Stimulated activated CD4-positive, alpha-beta T cell treated with anti-CD3 and anti-CD28 coated beads, Interleukin-4, amount 100 ng/mL, for 1 hour (primary cell): Measurements from ENCODE around the gene FOXA2.
"Not testable (repeated sequence)": the region's sequence is repeated elsewhere in the genome, so short reads cannot be mapped to it uniquely, and the experiment has no call there.

Source experiments
- DNase-seq: peaks from one replicate; pipeline ENCODE4 v3.0.0-alpha.2; 2020

The FOXA2 gene

DNA sequence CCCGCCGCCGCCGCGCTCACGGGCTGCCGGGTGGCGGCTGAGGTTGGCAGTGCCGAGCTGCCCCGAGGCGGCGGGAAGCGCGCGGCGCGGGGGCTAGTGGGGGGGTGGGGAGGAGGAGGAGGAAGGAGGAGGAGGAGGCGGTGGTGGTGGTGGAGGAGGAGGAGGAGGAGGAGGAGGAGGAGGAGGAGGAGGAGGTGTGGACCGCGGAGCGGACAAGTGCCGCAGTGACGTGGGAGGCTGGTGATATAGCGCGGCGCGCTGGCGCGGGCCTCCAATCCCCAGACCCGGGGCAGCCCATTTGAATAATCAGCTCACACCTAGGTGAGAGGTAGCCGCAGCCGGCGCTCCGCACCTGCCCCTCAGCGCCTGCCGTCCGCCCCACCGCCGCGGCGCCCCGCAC lies at the start of gene FOXA2:
FOXA2 (minus strand) TSS at position 51 of the 400 bp plus-strand sequence. CDS start 294 bp downstream, outside the sequence.
- DNase-seq = no peak

DNA sequence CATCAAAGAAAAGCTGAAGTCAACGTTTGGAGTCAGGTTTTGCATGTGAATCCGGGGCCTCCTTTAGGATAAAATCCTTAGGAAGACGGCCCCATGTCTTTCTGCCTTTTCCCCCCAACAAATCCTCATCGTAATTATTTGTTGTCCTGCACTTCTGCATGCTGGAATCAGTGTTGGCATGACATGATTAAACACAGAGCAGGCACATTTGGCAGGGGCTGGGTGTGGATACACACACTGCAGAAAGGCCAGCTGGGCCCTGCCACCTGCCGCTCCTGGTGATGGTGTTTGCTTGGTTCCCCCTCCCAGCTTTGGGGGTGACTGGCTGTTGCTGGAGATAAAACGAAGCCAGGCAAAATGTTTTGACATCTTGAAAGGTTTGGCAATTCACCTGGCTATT lies 46.3 kb upstream of the FOXA2 start:
- DNase-seq = no peak

DNA sequence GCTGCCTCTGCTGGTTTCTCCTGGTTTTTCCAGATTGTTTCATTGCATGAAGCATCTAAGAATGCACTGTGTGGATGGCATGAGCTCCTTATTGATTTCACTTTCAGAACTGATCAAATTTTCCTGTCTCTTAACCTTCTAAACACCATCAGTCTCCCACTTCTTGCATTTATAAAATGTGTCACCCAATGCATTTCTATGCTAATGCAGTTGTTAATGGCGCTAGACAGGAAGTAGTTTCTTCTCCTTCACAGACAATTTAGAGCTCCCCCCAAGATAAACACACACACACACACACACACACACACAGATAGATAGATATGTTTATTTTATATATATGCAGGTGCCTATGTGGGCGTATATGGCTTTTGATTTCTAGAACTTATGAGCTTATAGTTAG lies 45.6 kb upstream of the FOXA2 start:
- DNase-seq = no peak

DNA sequence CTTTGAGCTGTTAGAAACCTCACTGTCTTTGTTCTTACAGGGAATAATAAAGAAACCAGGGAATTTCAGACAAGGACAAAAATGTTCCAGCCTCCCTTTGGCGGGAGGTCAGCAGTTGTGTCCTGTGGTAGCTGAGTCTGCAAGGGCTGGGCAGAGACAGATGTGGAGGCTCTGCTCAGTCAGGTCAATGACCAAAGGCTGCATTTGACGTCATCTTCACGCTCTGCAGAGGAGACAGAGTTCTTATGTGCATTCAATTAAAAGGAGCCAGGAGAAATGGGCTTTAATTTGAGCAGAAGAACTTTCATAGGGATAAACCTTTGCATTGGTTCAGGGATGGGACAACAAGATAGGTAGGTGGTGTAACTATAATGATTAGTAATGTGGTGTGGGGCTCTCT lies 45.1 kb upstream of the FOXA2 start:
- DNase-seq = no peak

DNA sequence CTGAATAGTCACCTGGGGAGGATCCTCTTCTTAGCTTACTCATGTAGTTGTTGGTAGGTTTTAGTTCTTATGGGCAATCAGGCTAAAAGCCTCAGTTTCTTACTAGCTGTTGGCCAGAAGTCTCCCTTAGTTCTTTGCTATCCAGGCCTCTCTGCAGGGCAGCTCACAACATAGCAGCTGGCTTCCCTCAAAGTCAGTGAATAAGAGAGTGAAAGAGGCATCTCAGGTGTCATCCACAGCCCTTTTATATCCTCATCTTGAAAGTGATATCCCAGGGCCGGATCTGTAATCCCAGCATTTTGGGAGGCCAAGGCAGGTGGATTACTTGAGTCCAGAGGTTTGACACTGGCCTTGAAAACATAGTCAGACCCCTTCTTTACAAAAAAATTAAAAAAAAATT lies 42.1 kb upstream of the FOXA2 start:
- no peak for DNase-seq

DNA sequence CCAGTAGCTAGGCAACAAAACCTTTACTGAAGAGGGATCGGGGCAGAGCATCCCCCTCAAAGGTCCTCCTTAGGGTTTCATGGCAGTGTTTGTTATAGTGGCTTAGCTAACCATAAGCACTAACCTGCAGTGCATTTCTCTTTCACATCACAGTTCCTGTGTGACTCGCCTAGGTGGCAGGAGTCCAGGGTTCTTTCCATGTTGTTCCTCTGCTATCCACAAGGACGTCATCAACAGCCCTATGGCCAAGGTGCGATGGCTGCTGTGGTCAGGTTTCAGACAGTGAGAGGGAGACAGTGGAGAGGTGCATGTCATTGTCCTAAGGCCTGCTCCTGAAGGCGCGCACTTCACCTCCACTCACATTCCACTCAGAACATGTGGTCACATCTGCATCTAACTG lies 38.8 kb upstream of the FOXA2 start:
- DNase-seq = no peak

DNA sequence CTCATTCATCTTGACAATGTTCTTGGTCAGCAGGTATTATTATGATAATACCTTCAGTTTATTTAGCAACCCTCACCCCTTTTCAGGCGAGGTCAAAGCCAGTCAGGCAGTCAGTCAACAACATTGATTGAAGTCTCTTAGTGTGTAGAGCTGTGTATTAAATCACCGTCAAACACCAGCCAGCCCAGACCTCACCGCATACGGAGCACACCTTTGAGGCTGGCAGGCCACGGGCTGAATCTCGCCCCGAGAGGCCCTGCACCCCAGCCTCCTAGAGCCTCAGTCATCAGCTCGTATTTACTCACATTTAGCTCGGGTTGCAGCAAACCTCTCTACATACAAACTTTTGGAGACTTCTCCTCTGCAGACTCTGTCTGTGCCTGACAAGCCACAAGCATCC lies 36.0 kb upstream of the FOXA2 start:
- DNase-seq = no peak

DNA sequence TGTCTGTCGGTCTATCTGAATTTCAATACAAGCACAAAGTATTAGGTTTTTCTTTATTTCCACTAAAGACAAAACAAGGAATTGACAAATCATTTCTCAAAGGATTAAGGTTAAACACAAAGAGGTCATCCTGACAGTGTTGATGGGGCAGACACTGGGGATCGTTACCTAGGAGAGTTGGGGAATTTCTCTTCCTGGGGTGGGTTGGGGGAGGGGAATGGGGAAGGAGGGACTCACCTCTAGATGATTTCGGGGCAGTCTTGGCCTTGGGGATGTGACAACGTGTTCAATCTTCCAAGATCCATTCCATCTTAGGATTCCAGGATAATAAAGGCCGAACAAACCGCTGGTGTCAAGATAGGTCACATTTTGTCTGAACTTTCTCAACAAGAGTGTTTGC lies 35.4 kb upstream of the FOXA2 start:
- DNase-seq = no peak

DNA sequence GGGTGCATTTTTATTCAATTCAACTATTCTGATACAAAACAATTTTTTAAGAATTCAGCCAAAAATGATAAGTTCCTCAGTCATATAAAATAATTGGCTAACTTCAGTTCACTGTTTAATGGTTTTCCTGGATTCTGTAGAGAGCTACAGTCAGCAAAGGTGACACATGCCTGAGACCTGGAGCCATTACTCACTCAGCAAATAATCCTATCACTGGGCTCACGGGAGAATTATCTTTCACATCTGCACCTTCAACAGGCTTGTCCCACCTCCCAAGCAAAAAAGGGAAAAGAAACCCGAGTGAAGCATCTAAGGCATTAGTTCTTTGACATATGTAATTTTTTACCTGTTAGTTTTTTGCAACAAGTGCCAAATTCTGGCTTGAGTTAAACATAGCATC lies 34.9 kb upstream of the FOXA2 start:
- DNase-seq = no peak

DNA sequence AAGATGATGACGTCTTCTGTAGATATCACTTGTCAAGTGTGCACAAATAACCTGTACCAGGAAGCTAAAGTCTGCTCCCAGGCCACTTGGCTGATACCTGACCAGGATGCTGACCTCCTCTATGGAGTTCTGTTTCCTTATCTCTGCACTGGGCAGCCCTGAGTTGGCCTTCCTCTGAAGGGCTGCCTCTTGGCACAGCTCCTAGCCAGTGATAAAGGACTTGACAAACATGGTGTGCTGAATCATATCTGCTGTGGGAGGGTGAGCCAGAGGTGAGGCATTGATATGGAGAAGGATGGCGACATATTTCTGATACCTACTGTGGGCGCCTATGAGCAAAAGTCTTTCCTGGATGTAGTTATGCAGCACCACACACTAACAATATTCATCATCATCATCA lies 32.8 kb upstream of the FOXA2 start:
- no peak for DNase-seq

DNA sequence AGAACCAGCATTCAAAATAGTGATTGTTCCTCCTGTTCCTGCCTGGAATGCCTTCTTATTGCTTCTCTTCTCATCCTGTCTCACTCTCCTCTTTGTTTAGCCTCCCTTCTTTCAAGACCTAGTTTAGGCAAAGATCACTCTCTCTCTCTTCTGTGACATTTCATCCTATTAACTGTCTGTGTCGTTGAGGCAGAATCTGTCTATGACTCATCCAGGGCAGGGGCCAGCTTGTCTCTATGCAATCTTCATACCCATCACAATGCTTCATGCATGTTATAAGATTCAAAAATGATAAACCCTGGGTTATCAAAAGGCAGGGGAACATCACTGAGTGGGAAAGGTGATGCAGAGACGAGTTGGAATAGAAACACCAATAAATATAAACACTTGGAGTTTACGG lies 32.2 kb upstream of the FOXA2 start:
- DNase-seq = no peak

DNA sequence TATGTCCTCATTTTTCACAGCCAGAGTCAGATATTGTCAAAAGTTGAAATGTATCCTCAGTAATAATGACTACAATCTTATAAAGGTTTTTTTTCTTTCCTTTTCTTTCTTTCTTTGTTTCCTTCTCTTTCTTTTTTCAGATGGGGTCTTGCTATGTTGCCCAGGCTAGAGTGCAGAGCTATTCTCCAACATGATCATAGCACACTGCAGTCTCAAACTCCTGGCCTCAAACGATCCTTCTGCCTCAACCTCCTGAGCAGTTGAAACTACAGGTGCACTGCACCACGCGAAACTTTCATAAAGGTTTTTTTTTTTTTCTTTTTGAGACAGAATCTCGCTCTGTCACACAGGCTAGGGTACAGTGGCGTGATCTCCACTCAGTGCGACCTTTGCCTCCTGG lies 31.1 kb upstream of the FOXA2 start:
- no peak for DNase-seq

DNA sequence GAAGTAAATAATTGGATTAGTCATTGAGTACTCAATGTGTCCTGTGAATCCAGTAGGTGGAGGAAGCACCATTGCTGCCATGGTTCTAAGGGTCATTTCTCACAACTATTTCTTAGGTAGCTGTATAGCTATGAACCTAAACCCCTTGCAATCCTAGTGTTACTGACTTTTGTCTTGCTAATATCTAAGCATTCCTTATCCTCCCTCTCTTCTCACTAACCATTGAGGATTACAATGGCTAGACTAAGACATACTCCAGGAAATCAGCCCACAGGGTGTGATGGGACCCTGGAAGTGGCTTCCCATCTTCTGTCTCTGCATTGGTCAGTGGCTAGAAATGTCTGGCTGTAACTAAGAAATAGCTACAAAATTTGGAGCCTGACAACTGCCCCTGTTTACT lies 27.3 kb upstream of the FOXA2 start:
- no peak for DNase-seq

DNA sequence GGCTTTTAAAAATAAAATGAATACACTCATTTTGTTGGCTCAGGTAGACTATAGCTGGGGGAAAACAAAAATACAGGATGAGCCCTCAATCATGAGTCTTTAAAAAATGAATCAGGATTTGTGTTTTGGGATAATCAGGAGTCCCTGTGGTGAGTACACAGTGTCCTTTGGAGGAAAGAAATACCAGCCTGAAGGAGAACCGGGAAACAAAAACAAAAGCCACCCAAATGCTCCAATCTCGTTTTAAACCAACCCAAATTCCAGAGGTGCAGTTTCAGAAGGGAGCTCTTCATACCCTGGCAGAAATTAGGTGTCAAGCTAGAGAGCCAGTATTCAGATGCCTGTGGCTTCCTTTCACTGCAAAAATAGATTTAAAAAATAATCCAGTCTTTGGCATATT lies 23.3 kb upstream of the FOXA2 start:
- no peak for DNase-seq

DNA sequence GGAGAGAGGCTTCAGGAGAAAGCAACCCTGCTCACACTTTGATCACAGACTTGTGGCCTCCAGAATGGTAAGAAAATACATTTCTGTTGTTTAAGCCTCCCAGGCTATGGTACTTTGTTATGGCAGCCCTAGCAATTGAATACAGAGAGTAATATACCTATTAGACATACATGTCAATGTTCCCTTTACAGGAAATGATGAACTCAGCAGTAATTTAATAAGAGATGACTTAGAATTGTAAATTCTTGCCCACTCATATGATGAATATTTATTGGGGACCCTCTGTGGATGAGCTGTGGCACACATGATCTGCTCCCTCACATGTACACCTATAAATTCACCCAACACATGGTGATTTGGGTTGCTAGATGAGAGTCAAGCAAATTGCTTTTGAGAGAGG lies 20.4 kb upstream of the FOXA2 start:
- no peak for DNase-seq

DNA sequence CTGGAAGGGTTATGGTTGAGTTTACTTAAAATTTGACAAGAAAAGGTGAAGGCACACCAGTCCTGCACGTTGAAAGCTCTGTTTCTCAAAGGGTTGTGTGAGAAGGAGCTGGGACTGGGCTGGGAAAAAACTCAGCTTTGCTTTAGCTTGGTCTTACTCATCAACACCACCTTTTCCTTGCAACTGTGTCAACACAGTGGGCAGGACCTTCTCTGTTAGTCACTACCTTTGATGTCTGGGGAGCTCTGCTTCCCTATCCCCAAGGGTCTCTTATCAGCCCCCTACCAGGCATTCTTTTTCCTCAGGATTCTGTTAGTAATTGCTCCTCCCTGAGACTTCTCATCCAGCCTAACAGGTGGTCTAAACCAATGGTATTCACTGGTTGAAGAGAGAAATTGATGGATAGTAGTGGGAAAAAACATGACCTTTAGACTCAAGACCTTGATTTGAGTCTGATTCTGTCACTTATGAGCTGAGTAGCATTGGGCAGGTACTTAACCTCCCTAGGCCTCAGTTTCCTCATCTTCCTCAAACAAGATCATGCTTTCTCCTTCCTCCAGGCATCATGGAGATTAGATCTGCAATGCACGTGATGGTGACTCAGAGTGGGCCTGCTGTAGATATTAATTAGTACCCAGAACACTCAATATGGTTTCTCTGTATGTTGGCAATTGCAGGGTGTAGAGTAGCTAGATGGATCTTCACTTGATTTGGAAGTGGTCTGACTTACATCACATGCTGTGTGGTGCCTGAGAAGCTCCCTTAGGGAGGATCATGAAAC lies 17.2 kb upstream of the FOXA2 start:
- no peak for DNase-seq

DNA sequence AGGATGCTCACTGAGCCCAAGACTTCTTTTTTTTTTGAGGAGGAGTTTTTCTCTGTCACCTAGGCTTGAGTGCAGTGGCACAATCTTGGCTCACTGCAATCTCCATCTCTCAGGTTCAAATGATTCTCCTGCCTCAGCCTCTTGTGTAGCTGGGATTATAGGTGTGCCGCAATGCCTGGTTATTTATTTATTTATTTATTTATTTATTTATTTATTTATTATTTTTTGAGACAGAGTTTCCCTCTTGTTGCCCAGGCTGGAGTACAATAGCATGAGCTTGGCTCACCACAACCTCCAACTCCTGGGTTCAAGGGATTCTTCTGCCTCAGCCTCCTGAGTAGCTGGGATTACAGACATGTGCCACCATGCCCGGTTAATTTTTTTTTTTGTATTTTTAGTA lies 14.9 kb upstream of the FOXA2 start:
- DNase-seq = not testable (repeated sequence)

DNA sequence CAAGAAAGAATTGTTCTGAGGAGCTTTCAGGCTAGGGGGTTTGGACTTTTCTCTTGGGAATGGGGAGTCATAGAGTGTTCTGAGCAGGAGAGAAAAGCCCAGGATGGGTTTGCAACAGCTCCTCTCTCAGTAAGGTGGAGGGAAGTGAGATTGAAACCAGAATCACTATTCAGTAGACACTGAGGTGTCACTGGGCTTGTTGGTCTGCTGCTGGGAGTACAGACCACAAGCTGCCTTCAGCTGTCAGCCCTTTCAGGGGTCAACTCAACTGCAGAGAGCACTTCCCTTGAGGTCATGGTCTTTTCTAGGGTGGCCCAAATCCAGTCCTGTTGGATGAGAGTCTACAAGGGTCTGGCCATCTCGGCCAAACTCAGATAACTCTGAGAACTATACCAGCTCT lies 12.9 kb upstream of the FOXA2 start:
- DNase-seq = no peak

DNA sequence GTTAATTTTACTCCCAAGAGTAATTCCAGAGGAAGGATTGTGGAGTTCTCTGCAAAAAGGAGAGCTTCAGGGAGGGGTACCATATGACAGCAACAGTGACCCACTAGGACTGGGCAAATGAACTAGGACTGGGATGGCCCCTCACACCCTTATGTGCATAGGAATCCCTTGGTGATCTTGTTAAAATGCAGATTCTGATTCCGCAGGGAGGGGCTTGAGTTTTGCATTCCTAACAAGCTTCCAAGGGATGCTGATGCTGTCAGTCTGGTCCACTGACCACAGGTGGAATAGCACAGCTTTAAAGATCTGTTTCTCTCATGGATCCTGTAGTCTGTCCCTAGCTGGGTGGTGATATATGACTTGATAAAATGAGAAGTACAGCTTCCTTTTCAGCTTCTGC lies 6.3 kb upstream of the FOXA2 start:
- no peak for DNase-seq

DNA sequence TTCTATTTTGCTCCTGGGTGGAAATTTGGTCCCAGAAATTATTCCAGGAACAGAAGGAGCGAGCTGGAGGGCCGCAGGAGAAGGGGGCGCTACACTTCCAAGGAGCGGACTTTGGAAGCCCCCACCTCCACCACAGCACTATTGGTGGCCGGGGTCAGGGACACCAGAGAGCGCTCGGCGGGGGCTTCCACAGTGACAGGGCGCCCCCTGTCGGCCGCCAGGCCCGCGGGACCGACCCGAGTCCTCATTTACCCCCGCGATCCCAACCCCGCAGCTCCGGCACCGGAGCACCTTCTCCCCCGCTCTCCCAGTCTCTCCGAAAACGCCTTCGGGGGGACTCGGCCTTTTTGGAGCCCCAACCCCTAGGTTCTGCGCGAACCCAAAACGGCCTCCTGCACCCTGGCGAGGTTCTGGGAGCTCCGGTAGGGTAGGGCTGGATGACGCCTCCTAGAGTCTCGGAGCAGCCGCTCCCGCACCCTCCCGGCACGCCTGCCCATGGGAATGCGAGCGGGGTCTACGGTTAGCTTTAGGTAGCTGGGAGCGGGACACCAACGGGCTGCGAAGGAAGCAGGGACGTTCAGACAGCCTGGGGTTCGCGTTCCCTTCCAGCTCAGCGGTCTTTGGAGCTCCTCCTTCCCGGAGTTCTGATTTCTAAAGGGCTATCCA lies 2.4 kb upstream of the FOXA2 start:
- no peak for DNase-seq

DNA sequence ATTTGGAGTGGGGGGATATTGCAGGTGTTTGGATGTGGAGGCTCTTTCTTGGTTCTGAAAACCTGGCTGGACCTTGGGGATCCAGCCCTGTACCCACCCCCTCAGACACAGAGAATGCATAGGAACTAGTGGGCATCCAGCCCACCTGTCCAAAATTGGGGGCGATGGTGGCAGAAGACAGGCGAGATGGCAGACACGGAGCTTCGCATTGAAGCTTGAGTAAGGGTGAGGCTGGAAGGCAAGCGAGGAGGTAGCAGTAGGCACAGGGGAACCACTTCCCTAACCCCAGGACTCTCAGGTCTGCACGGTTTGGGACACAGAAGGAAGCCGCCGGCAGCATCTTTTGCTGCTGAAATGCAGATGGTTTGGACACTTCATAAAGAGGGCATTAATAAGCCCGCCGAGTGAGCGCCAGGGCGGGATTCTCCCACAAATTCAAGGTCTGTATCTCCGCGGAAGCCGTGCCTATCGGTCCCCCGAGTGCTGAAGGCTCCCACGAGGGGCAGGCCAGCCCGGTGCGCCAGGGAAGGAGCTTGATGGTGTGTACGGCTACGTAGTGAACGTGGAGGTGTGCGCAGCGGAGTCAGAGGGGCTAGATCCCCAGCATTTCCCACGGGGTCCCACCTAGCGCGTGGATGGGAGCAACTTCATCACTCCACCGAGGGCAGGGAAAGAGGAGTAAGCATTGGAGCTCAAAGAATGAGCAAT lies 1.6 kb upstream of the FOXA2 start:
- no peak for DNase-seq

DNA sequence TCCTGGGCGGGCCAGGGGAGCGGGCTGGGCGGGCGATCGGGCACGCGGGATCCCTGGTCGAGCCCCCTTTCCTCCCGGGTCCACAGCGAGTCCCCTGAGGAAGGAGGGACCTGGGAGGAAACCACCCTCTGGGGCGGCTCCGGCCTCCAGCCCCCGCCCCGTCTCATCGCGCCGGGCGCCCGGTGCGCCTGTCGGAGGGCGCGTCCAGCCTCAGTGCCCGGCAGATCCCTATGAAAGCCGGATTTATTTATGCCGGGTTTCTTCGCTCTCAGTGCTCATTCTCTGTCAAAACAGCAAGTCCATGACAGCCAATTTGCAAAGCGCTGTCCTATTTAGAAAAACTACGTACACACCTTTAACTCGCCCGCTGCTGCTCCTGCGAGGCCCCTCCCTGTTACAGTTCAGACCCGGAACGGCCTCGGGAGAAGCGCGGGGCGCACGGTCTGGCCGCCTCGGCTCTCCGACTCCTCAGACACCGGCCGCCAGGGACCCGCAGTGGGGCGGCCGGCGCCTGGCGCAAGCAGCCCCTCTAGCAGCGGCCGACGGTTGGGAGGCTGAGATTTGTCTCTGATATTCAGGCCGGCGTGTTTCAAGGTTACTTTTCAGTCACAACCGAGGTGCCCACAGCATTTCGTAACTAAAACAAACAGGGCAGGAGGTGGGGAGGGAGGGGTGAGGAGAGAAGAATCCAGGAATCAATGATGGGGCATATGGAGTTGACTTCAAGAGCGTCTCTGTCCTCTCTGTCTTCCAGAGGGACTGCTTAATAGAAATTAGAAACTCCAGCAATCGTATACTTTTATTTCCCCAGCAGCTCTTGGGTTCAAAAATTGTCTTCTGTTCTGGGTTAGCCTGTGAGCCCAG lies 782 bp upstream of the FOXA2 start:
- no peak for DNase-seq
